Endothelial cell of hepatic sinusoid (primary cell): ENCODE measurements around the gene DBN1.

Source experiments
- in situ Hi-C: cut with HindIII; loops from 2 replicates; pipeline ENCODE4 v1.10.0; 2017; ENCODE audit warnings: low sequenced_read_pairs

Gene DBN1

DNA sequence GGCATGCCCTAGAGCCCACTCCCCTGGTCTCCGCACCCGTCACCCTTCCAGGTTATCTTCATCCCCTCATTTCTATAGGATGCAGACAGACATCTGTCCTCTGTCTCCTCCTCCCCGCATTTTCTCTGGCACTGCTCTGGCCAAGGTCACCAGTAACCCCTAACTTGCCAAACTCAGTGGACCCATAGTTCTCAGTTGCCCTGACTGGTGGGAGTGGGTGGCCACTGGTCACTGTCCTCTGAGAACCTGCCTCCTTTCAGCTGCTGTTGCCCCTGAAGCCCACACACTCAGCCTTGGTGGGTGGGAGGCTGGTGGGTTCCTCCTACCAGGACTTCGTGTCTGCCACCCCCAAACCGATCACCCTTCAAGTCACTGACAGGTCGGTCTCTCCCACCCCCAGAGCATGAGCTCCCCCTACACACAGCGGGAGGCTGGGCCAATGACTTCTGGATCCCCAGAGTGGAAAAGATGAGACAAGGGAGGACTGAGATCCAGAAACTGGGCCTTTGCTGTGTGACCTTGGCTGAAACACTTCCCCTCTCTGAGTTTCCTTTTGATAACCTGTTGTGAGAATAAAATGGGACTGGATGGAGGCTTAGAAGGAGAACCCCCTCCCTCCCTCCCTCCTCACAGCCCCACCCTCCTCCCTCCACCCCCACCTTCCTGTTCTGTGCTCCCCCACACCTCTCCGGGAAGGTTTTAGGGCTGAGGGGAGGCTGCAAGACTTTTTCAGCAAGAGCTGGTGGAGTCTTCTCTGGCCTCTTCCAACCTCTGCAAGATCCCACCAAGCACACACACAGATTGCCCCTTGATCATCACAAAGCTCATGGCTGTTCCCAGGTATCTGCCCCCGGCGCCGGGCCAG lies 2.4 kb upstream of the DBN1 start:
- in situ Hi-C loops: no loop called here

DNA sequence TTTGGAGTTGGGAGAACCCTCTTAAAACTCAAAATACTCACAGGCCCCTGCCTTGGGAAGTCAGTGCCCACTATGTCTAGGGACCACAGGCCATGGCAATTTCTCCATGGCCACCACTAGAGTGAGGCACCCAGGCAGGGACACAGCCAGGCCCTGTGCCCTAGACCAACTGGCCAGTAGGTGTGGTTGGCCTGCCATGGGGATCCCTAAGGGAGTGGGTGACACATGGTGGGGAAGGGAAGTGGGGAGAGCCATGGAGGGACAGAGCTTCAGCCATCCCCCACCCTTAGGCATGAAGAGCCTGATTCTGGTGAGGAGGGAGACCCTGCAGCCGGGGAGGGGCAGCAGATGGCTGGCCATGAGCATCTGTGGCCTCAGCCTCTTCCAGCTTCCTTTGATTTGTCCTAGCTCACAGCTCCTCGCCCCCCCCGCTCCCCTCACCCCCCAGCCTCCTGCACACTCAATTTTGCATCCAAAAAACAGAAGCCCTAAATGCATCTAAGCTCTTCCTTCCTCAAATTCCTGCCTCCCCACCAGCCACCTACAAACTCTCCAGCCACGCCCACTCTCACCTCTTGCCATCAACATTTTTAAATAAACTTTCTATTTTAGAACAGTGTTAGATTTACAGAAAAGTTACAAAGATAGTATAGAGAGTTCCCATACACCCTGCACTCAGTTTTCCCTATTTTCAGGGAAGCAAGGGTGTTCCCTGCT lies 1.6 kb upstream of the DBN1 start:
- in situ Hi-C loops: no loop called here

GRCh38 chr5:177474002-177474476 lies 605 bp upstream of the DBN1 start:
- in situ Hi-C loops: no loop called here

DNA sequence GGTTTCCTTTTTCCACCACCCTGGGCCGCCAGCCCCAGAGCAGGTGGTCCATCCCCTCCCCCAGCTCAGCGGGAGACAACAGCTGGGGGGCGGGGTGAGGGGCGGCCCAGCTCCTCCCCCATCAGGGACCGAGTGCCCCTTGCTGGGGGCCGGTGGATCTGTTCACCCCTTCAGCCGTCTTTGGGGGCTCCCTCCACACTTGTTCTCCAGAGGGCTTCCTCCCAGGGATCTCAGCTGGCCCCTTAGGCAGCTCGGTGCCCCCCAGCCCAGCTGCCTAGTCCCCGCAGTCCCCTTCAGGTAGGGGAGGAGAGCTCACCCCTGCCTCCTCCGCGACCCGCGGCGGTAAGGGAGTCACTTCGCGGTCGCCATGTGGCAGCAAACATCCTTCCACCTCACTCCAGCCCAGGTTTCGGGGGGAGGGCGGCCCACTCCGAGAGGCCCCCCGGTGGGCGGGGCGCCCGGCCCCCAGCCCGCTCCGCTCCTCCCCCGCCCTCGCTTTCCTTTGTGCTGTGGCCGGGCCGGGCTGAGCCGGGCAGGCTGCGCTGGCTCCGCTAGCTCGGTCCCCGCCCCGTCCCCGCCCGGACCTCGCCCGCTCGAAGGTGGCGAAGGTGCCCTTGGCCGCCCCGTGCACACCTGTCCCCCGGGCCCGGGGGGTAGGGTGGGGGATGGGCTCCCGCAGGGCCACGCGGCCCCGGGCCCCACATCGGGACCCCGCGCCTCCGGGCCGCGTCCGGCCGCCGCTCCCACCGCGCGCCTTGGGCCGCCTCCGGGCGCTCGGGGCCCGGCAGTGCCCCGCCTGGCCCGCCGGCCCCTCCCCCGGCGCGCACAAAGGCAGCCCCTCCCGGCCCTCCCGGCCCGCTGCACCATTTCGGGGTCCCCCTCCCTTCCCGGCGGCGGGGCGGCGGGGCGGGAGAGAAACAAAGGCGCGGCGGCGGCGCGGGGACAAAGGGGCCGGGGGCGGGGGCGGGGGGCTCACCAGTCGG lies 683 bp downstream of the DBN1 start:
- in situ Hi-C loops: no loop called here

DNA sequence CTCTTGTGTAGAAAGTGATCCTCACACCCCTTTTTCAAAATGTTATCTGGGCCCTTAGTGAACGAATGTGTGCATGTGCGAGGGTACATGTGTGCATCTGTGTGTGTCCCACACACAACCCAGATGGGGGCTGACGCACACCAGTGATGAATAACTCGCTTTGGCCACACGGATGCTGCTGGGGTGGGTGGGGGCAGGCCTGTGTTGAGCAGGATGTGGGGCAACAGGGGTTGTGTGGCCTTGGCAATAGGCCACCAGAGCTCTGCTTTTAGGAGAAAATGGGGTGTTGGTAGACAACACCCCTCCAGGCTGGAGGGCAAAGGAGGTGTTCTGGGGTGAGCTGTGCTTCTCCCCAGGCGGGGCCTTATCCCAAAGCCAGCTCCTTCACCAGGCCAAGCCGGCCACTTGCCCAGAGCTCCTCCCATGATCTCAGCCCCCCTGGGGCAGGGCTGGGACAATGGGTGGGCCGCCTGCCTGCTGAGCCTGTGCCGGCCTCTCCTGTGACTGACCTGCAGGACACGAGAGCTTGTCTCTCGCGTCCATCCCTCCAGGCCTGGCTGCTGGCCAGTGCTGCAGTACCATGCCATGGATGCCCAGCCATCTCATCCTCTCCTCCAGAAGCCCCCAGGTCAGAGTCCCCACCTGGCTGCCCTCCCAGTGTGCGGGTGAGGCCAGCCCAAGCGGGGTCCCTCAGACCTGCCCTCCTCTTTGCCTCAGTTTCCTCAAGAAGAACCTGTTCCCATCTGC lies 1.7 kb downstream of the DBN1 start:
- in situ Hi-C loops: no loop called here

DNA sequence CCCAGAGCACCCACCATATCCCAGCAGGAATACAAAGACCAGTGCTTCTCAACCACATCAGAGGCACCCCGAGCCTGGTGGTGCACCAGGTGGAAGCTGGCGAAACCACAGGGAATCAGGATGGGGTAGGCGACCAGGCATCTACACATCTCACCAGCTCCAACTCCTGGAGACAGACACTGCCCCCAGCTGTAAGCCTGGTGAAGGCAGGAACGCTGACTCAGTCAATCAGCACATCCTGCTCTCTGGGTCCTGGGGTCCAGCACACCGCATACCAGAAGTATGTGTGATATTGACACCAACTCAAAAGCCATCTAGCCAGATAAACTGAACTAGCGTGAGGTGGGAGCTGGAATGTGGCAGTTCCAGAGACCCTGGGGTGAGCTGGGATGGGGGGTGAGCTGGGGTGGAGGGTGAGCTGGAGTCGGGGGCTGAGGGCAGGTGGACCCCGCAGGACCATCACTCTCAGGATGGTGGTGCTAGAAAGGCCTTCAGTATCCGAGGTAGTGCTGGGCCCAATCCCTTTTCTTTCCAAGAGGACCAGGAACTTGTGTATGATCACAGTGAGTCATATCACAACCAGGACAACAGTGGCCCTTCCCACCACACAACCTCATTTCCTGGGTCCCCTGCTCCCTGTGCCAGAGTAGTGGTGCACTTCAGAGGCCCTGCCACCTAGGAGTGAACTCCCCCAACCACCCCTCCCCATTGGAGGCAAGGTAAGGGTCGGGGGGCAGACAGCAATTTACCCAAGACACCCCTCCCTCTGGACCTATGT lies 2.5 kb downstream of the DBN1 start:
- in situ Hi-C loops: no loop called here

GRCh38 chr5:177469750-177470525 lies 3.5 kb downstream of the DBN1 start:
- in situ Hi-C loops: loop anchor here (5.0 kb wide), 1 partner anchor 42 kb away; no protein-coding TSS in a partner anchor

DNA sequence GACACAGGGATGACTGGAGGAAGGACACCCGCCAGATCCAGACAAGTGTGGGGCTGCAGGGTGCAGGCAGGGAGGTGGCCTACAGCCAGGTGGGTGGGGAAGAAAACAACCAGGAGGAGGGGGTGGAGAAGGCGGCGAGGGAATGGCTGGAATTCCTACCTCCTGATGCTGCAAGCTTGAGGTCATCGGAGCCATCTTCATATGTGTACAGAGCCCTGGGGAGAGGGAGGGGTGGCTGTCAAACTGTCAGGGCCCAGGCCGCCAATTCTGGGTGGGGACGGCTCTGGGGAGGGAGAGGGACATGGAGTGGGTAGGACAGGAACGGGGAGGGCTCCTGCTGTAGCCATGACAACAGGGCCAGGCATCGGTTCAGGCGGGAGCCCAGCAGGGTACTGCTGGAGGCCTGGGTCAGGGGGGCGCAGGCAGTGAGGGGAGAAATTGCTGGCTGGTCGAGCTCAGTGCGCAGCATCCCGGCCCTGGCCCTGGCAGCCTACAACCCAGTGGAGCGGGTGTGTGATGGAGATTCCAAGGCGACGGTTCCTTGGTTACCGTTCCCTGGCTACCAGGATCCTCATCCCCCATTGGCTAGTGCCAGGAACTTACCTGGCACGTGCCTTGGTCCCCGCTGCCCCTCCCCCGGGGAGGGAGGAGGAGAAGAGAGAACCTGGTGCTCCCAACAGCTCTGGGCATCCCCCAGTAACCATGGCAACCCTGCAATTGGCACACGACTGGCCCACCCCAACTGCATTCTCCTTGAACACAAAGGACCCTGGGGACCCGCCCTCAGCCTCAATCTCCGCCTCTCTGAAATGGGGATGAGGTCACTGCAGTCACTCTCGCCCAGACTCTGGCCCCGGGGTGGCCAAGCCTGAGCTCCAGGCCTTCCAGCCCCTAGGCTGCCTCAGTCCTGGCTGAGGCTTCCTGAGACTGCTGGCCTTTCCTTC lies 4.5 kb downstream of the DBN1 start:
- in situ Hi-C loops: loop anchor here (5.0 kb wide), 1 partner anchor 43 kb away; no protein-coding TSS in a partner anchor

DNA sequence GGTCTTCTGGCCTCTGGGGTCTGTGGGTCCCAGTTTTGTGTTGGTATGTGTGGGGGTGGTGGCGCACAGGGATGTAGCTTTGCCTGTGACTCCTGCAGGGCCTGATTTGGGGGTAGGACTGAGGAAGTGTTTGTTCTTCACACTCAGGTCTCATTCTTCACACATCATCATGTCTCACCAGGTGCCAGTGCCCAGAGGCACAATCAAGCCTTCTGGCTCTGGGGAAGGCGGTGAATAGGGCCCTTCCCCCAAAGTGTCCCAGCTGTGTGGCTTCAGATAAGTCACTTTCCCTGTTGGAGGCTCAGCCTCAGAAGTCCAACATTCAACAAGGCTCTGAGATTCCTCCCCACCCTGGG lies 5.1 kb downstream of the DBN1 start:
- in situ Hi-C loops: loop anchor here (5.0 kb wide), 1 partner anchor 44 kb away; no protein-coding TSS in a partner anchor

GRCh38 chr5:177467436-177467835 lies 6.0 kb downstream of the DBN1 start:
- in situ Hi-C loops: loop anchor here (5.0 kb wide), 1 partner anchor 45 kb away; no protein-coding TSS in a partner anchor

- in situ Hi-C loops: loop anchor here (5.0 kb wide), 1 partner anchor 45 kb away; no protein-coding TSS in a partner anchor
Observed at GRCh38 chr5:177466861-177467260, 6.6 kb downstream of the DBN1 start.

GRCh38 chr5:177465044-177465443 lies 8.4 kb downstream of the DBN1 start:
- in situ Hi-C loops: loop anchor here (5.0 kb wide), 1 partner anchor 47 kb away; no protein-coding TSS in a partner anchor

DNA sequence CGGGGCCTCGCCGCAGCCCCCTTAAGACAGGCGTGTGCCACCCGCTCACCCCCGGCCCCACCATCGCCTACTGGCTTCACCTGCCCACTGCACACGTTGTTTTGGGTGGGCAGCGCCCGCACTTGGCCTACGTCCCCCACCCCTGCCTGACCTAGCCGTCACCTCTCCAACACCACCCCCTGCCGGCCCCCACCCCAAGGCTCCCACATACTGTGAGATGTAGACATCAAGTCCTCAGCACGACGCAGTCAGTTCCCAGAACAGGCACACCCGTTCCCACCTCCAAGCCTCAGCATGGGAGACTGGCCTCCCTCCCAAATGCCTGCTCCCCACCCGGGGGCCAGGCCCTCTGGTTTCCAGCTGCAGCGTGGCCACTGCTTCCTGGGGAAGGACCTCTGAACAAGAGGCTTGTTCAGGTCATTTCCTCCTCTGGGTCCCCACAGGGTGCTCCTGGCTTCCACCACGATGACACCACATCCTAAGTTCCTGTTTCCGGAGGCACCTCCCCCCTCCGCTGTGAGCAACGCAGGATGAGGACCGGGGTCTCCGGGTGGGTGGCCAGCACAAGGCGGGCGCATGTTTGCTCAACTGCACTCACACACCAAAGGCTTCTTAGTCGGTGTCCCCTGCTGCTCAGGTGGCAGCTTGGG lies 11.3 kb downstream of the DBN1 start:
- in situ Hi-C loops: no loop called here

- in situ Hi-C loops: no loop called here
Observed at GRCh38 chr5:177459819-177460628, 13.4 kb downstream of the DBN1 start.

DNA sequence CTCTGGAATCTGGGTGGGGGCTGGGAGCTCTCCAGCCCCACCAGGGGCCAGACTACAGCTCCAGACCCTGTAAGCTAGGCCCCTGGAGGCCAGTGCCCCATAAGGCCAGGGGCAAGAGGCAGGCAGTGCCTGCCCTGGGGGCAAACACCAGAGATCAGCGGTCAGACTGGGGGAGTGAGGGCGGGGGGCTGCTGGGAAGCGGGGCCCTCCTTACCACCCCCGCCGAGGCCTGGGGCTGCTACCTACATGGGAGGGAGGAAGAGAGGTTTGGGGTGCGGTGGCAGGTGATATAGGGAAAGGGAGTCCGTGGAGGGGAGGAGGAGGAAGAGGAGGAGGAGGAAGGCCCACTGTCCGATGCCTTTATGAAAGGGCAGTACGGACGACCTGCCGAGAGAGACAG lies 14.1 kb downstream of the DBN1 start:
- in situ Hi-C loops: no loop called here

GRCh38 chr5:177458912-177459350 lies 14.5 kb downstream of the DBN1 start:
- in situ Hi-C loops: no loop called here
